WTC11 (cell line): Measurements from ENCODE around the gene PRPF40B. TPM values are rescaled to one million over a fixed set of nuclear protein-coding genes. Genes with fewer than 3 reads are reported as not detected.

Experiments
- ATAC-seq: fragments of 200-7000 bp; cut with Tn5 transposase; 2 replicates; pipeline ENCODE4 v1.10.0; 2021; ENCODE audit warnings: mild to moderate bottlenecking, moderate library complexity
- CTCF ChIA-PET: fragments of 300-600 bp; sonication (Branson Sonifier 250); formaldehyde crosslinking; loops from one replicate; lab custom pipeline; 2021; ENCODE audit warnings: antibody characterized with exemption; lab: Charles Lee
- POLR2A ChIA-PET: fragments of 350-600 bp; sonication (Branson Sonifier 250); formaldehyde crosslinking; loops from one replicate; lab custom pipeline; 2021; ENCODE audit warnings: antibody characterized with exemption; lab: Charles Lee
- DNase-seq: peaks from one replicate; pipeline ENCODE4 v3.0.0; 2021; ENCODE audit warnings: low spot score
- H3K27ac Mint-ChIP-seq: 2 replicates; pipeline ENCODE4 v1.8.0; 2021; ENCODE audit warnings: mixed read lengths
- H3K27me3 Mint-ChIP-seq: 2 replicates; pipeline ENCODE4 v1.8.0; 2021; ENCODE audit warnings: low read depth, mild to moderate bottlenecking, moderate library complexity, mixed read lengths
- H3K36me3 Mint-ChIP-seq: 2 replicates; pipeline ENCODE4 v1.8.0; 2021; ENCODE audit warnings: mixed read lengths
- H3K4me1 Mint-ChIP-seq: 2 replicates; pipeline ENCODE4 v1.8.0; 2022; ENCODE audit warnings: mixed read lengths
- H3K4me3 Mint-ChIP-seq: 2 replicates; pipeline ENCODE4 v1.8.0; 2021; ENCODE audit warnings: mild to moderate bottlenecking, moderate library complexity, mixed read lengths
- H3K9me3 Mint-ChIP-seq: 2 replicates; pipeline ENCODE4 v1.8.0; 2021; ENCODE audit warnings: mixed read lengths
- ATF1 ChIP-seq: sonication (generic); formaldehyde crosslinking; IDR thresholded peaks from 2 replicates; pipeline ENCODE4 v1.8.1; 2023; ENCODE audit warnings: mild to moderate bottlenecking, moderate library complexity, missing genetic modification reagents
- CREM ChIP-seq: sonication (generic); formaldehyde crosslinking; IDR thresholded peaks from 2 replicates; pipeline ENCODE4 v1.8.1; 2022; ENCODE audit warnings: mild to moderate bottlenecking, missing genetic modification reagents, moderate library complexity
- E2F4 ChIP-seq: sonication (generic); formaldehyde crosslinking; IDR thresholded peaks from 2 replicates; pipeline ENCODE4 v1.8.1; 2022; ENCODE audit warnings: low read depth, mild to moderate bottlenecking, moderate library complexity, missing genetic modification reagents, borderline replicate concordance
- FOXK1 ChIP-seq: sonication (generic); formaldehyde crosslinking; IDR thresholded peaks from 2 replicates; pipeline ENCODE4 v1.8.0; 2022; ENCODE audit warnings: mild to moderate bottlenecking, moderate library complexity, missing genetic modification reagents
- HMGA2 ChIP-seq: fragments of 250-450 bp; sonication (Bioruptor Pico); IDR thresholded peaks from 2 replicates; pipeline ENCODE4 v1.4.0; 2021; ENCODE audit warnings: mild to moderate bottlenecking, moderate library complexity
- IRF2 ChIP-seq: sonication (generic); formaldehyde crosslinking; IDR thresholded peaks from 2 replicates; pipeline ENCODE4 v1.8.0; 2022; ENCODE audit warnings: low read depth, missing genetic modification reagents, borderline replicate concordance
- MXD4 ChIP-seq: fragments of 250-450 bp; sonication (Bioruptor Pico); IDR thresholded peaks from 2 replicates; pipeline ENCODE4 v1.8.0; 2021; ENCODE audit warnings: mild to moderate bottlenecking, moderate library complexity, borderline replicate concordance
- NR1H2 ChIP-seq: sonication (generic); formaldehyde crosslinking; IDR thresholded peaks from 2 replicates; pipeline ENCODE4 v1.9.0; 2021; ENCODE audit warnings: mild to moderate bottlenecking, moderate library complexity, missing genetic modification reagents
- NR3C1 ChIP-seq: sonication (generic); formaldehyde crosslinking; conservative IDR thresholded peaks from 2 replicates; pipeline ENCODE4 v1.8.1; 2023; ENCODE audit warnings: low read depth, mild to moderate bottlenecking, missing genetic modification reagents
- PREB ChIP-seq: sonication (generic); formaldehyde crosslinking; IDR thresholded peaks from 2 replicates; pipeline ENCODE4 v1.8.1; 2022; ENCODE audit warnings: mild to moderate bottlenecking, missing genetic modification reagents, moderate library complexity, borderline replicate concordance
- TEAD4 ChIP-seq: sonication (generic); formaldehyde crosslinking; IDR thresholded peaks from 2 replicates; pipeline ENCODE4 v1.8.0; 2022; ENCODE audit warnings: mild to moderate bottlenecking, missing genetic modification reagents
- TP53 ChIP-seq: sonication (generic); formaldehyde crosslinking; IDR thresholded peaks from 2 replicates; pipeline ENCODE4 v1.8.1; 2023; ENCODE audit warnings: mild to moderate bottlenecking, missing genetic modification reagents
- USF2 ChIP-seq: sonication (generic); formaldehyde crosslinking; IDR thresholded peaks from 2 replicates; pipeline ENCODE4 v1.8.1; 2023; ENCODE audit warnings: mild to moderate bottlenecking, missing genetic modification reagents, moderate library complexity
- ZMAT4 ChIP-seq: fragments of 250-450 bp; sonication (Bioruptor Pico); IDR thresholded peaks from 2 replicates; pipeline ENCODE4 v1.9.0; 2021; ENCODE audit warnings: mild to moderate bottlenecking
- ZNF281 ChIP-seq: sonication (generic); formaldehyde crosslinking; IDR thresholded peaks from 2 replicates; pipeline ENCODE4 v1.8.0; 2023; ENCODE audit warnings: mild to moderate bottlenecking, missing genetic modification reagents
- ZNF317 ChIP-seq: sonication (generic); formaldehyde crosslinking; IDR thresholded peaks from 2 replicates; pipeline ENCODE4 v1.8.1; 2023; ENCODE audit warnings: low read depth, mild to moderate bottlenecking, moderate library complexity, missing genetic modification reagents, borderline replicate concordance
- ZNF396 ChIP-seq: fragments of 250-450 bp; sonication (Bioruptor Pico); IDR thresholded peaks from 2 replicates; pipeline ENCODE4 v1.8.0; 2021; ENCODE audit warnings: mild to moderate bottlenecking, moderate library complexity, borderline replicate concordance
- ZNF512 ChIP-seq: sonication (generic); formaldehyde crosslinking; IDR thresholded peaks from 2 replicates; pipeline ENCODE4 v1.8.1; 2022; ENCODE audit warnings: missing genetic modification reagents, borderline replicate concordance
- ZNF671 ChIP-seq: fragments of 250-450 bp; sonication (Bioruptor Pico); IDR thresholded peaks from 2 replicates; pipeline ENCODE4 v1.8.0; 2021; ENCODE audit warnings: mild to moderate bottlenecking
- total RNA-seq: library from RNA; stranded (reverse); gene quantifications from 3 replicates; pipeline ENCODE4 v1.2.3, GENCODE V29; 2021

Gene PRPF40B
- total RNA-seq, 1 experiment from 2014 or later = 46.0 TPM

GRCh38 chr12:49632401-49632800 is 9.0 kb downstream of the PRPF40B start:
- Mint-ChIP-seq H3K4me3 (no peak overlapping the region), H3K36me3 (peaks cover 14% of the 10 kb centered on the region), H3K9me3 (no peaks in the 10 kb centered on the region), H3K4me1 (peaks cover 10% of the 10 kb centered on the region), H3K27me3 (no peaks in the 10 kb centered on the region), H3K27ac (no peak overlapping the region)
- ATAC-seq = no peak
- CTCF ChIA-PET = interaction anchor here (1.0 to 7.5 kb wide), 4 partner anchors 9 to 109 kb away, joined by 5 to 74 read pairs (median 6); partner anchors contain the start of genes PRPF40B and TMBIM6
- POLR2A ChIA-PET = no interaction called here
- TF ChIP-seq ZMAT4 (CRISPR knock-in tag) (no peak), ZNF671 (no peak), USF2 (no peak), NR3C1 (CRISPR knock-in tag) (no peak), TP53 (no peak), NR1H2 (CRISPR knock-in tag) (no peak), ZNF512 (CRISPR knock-in tag) (no peak), TEAD4 (no peak), FOXK1 (CRISPR knock-in tag) (no peak), ZNF281 (no peak), ZNF396 (CRISPR knock-in tag) (no peak), IRF2 (CRISPR knock-in tag) (no peak), HMGA2 (no peak), MXD4 (CRISPR knock-in tag) (no peak), CREM (CRISPR knock-in tag) (no peak), ZNF317 (CRISPR knock-in tag) (no peak), PREB (CRISPR knock-in tag) (no peak), ATF1 (CRISPR knock-in tag) (no peak), E2F4 (CRISPR knock-in tag) (no peak)
- no peak for DNase-seq
